ENCODE results near the gene ZNF274.

ZNF274 gene

DNA sequence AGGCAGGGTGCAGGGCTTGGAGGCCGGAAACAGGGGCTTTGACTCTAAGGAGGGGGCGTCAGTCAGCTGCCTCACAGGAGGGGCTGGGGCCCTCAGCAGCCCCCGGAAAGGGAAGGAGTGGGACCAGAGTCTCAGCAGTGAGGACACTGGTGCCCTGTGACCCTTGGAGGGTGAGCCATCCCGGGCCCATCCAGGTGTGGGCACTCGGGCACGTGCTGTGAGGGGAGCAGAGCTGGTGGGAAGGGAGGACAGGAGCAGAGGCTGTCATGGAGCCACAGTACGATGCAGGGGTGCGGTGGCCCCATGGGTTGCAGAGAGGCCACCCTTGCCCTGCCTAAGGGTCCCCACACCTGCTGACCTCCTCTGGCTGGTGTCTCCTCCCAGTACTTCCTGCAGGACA, 26.7 kb downstream of the ZNF274 start:
- H3K4me1 ChIP-seq (ENCODE audit: control insufficient read depth in 1 of 2, insufficient read depth in 2 of 2, low read length in 2 of 2): no peaks in the 10 kb centered on the region
- no peak overlapping the region for H3K9ac ChIP-seq (ENCODE audit: low read depth in 1 of 2, low read length in 2 of 2)
- no peaks in the 10 kb centered on the region for H3K27me3 ChIP-seq (ENCODE audit: control insufficient read depth in 1 of 2, insufficient read depth in 2 of 2, low read length in 2 of 2)
- H3K4me3 ChIP-seq (ENCODE audit: low read depth in 1 of 2, low read length in 2 of 2): peak overlapping the region in 1 of 2 donors; percentile 51
- H3K36me3 ChIP-seq (ENCODE audit: control insufficient read depth in 1 of 2, insufficient read depth in 2 of 2, low read length in 2 of 2): peaks cover 74 to 91% of the 10 kb centered on the region in 2 donors
- peaks cover 96 to 99% of the 10 kb centered on the region in 2 donors for H3K9me3 ChIP-seq (ENCODE audit: control insufficient read depth in 1 of 2, low read length in 2 of 2)
- no peak overlapping the region for H3K27ac ChIP-seq (ENCODE audit: low read depth, low read length)

DNA sequence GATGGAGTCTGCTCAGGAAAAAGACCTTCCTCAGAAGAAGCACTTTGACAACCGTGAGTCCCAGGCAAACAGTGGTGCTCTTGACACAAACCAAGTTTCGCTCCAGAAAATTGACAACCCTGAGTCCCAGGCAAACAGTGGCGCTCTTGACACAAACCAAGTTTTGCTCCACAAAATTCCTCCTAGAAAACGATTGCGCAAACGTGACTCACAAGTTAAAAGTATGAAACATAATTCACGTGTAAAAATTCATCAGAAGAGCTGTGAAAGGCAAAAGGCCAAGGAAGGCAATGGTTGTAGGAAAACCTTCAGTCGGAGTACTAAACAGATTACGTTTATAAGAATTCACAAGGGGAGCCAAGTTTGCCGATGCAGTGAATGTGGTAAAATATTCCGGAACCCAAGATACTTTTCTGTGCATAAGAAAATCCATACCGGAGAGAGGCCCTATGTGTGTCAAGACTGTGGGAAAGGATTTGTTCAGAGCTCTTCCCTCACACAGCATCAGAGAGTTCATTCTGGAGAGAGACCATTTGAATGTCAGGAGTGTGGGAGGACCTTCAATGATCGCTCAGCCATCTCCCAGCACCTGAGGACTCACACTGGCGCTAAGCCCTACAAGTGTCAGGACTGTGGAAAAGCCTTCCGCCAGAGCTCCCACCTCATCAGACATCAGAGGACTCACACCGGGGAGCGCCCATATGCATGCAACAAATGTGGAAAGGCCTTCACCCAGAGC, 29.6 kb downstream of the ZNF274 start:
- Histone ChIP-seq H3K9me3 (ENCODE audit: control insufficient read depth in 1 of 2, low read length in 2 of 2) (peaks cover 94 to 99% of the 10 kb centered on the region in 2 donors), H3K36me3 (ENCODE audit: control insufficient read depth in 1 of 2, insufficient read depth in 2 of 2, low read length in 2 of 2) (peaks cover 55 to 62% of the 10 kb centered on the region in 2 donors), H3K4me3 (ENCODE audit: low read depth in 1 of 2, low read length in 2 of 2) (peak overlapping the region; percentile 38 to 52), H3K27me3 (ENCODE audit: control insufficient read depth in 1 of 2, insufficient read depth in 2 of 2, low read length in 2 of 2) (no peaks in the 10 kb centered on the region), H3K4me1 (ENCODE audit: control insufficient read depth in 1 of 2, insufficient read depth in 2 of 2, low read length in 2 of 2) (no peaks in the 10 kb centered on the region), H3K27ac (ENCODE audit: low read depth, low read length) (no peak overlapping the region), H3K9ac (ENCODE audit: low read depth in 1 of 2, low read length in 2 of 2) (no peak overlapping the region)

DNA sequence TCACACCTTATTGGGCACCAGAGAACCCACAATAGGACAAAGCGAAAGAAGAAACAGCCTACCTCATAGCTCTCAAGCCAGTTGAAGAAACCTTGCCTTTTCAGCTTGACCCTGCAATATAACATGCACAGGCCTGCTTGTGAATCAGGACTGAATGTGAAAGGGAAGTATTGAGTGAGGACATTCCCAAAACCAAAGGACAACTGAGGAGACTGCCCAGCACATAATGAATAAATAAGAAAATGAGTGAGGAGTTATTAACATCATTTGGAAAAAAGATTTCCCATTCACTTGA, 30.2 kb downstream of the ZNF274 start:
- Histone ChIP-seq H3K4me1 (ENCODE audit: control insufficient read depth in 1 of 2, insufficient read depth in 2 of 2, low read length in 2 of 2) (no peaks in the 10 kb centered on the region), H3K9ac (ENCODE audit: low read depth in 1 of 2, low read length in 2 of 2) (no peak overlapping the region), H3K27me3 (ENCODE audit: control insufficient read depth in 1 of 2, insufficient read depth in 2 of 2, low read length in 2 of 2) (no peaks in the 10 kb centered on the region), H3K4me3 (ENCODE audit: low read depth in 1 of 2, low read length in 2 of 2) (peak overlapping the region in 1 of 2 donors; percentile 52), H3K9me3 (ENCODE audit: control insufficient read depth in 1 of 2, low read length in 2 of 2) (peaks cover 92 to 97% of the 10 kb centered on the region in 2 donors), H3K36me3 (ENCODE audit: control insufficient read depth in 1 of 2, insufficient read depth in 2 of 2, low read length in 2 of 2) (peaks cover 50 to 57% of the 10 kb centered on the region in 2 donors), H3K27ac (ENCODE audit: low read depth, low read length) (no peak overlapping the region)

DNA sequence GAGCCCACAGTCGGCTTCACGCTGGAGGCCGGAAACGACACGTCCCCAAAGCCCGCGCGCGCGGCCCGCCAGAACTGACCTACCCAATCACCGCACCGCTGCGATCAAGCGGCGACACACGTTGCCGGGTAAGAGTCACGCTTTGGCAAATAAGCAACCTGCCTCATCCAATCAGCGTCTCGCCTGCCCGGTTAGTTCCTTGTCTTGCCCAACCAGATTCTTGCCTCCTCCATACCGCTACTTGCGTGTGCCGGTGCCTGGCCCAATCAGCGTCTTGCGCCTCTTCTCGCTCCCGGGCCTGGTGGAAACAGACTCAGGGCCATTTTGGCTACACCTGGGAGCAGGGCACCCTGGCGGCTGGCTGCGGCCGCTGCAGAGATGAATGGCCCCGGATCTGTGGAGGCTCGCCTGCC, 34.2 kb downstream of the ZNF274 start:
- no peak overlapping the region for H3K27ac ChIP-seq (ENCODE audit: low read depth, low read length)
- no peak overlapping the region for H3K9ac ChIP-seq (ENCODE audit: low read depth in 1 of 2, low read length in 2 of 2)
- H3K4me1 ChIP-seq (ENCODE audit: control insufficient read depth in 1 of 2, insufficient read depth in 2 of 2, low read length in 2 of 2): no peaks in the 10 kb centered on the region
- H3K4me3 ChIP-seq (ENCODE audit: low read depth in 1 of 2, low read length in 2 of 2): no peak overlapping the region
- peaks cover 11 to 18% of the 10 kb centered on the region in 2 donors for H3K36me3 ChIP-seq (ENCODE audit: control insufficient read depth in 1 of 2, insufficient read depth in 2 of 2, low read length in 2 of 2)
- H3K9me3 ChIP-seq (ENCODE audit: control insufficient read depth in 1 of 2, low read length in 2 of 2): peaks cover 62 to 67% of the 10 kb centered on the region in 2 donors
- no peaks in the 10 kb centered on the region for H3K27me3 ChIP-seq (ENCODE audit: control insufficient read depth in 1 of 2, insufficient read depth in 2 of 2, low read length in 2 of 2)

DNA sequence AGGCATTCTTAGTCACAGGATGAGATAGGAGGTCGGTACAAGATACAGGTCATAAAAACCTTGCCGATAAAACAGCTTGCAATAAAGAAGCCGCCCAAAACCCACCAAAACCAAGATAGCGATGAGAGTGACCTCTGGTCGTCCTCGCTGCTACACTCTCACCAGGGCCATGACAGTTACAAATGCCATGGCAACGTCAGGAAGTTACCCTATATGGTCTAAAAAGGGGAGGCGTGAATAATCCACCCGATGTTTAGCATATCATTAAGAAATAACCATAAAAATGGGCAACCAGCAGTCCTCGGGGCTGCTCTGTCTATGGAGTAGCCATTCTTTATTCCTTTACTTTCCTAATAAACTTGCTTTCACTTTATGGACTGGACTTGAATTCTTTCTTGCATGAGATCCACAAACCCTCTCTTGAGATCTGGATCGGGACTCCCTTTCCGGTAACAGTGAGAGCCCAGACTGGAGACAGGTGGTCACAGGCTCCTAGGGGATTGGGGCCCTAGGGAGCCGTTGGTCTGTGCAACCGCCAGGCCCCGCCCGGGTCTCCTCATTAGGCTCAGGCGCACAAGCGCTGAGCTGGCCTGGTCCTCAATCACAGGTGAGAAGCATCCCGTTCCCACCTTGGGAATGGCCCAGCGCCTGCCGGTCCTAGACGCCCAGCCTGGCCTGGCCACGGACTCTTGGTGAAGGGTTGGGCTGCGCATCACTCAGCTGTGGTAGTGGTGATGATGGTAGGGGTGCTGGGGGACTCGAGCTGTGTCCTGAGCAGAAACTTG, 34.9 kb downstream of the ZNF274 start:
- H3K27me3 ChIP-seq (ENCODE audit: control insufficient read depth in 1 of 2, insufficient read depth in 2 of 2, low read length in 2 of 2): no peaks in the 10 kb centered on the region
- no peak overlapping the region for H3K4me3 ChIP-seq (ENCODE audit: low read depth in 1 of 2, low read length in 2 of 2)
- no peak overlapping the region for H3K9ac ChIP-seq (ENCODE audit: low read depth in 1 of 2, low read length in 2 of 2)
- peaks cover 3 to 10% of the 10 kb centered on the region in 2 donors for H3K36me3 ChIP-seq (ENCODE audit: control insufficient read depth in 1 of 2, insufficient read depth in 2 of 2, low read length in 2 of 2)
- H3K9me3 ChIP-seq (ENCODE audit: control insufficient read depth in 1 of 2, low read length in 2 of 2): peaks cover 55 to 60% of the 10 kb centered on the region in 2 donors
- no peaks in the 10 kb centered on the region for H3K4me1 ChIP-seq (ENCODE audit: control insufficient read depth in 1 of 2, insufficient read depth in 2 of 2, low read length in 2 of 2)
- H3K27ac ChIP-seq (ENCODE audit: low read depth, low read length): no peak overlapping the region

DNA sequence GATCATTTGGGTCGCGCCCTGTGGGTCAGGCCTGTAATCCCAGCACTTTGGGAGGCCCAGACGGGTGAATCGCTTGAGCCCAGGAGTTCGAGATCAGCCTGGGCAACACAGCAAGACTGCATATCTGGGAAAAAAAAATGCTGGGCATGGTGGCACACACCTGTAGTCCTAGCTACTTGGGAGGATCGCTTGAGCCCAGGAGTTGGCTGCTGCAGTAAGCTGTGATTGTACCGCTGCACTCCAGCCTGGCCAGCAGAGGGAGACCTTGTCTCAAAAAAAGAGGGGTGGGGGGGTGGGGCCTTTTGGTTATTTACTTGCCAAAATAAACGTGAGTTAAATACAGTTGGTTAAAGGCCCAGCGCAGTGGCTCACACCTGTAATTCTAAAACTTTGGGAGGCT, 36.0 kb downstream of the ZNF274 start:
- H3K9ac ChIP-seq (ENCODE audit: low read depth in 1 of 2, low read length in 2 of 2): no peak overlapping the region
- no peaks in the 10 kb centered on the region for H3K36me3 ChIP-seq (ENCODE audit: control insufficient read depth in 1 of 2, insufficient read depth in 2 of 2, low read length in 2 of 2)
- H3K4me3 ChIP-seq (ENCODE audit: low read depth in 1 of 2, low read length in 2 of 2): no peak overlapping the region
- H3K27ac ChIP-seq (ENCODE audit: low read depth, low read length): no peak overlapping the region
- H3K9me3 ChIP-seq (ENCODE audit: control insufficient read depth in 1 of 2, low read length in 2 of 2): peaks cover 44 to 49% of the 10 kb centered on the region in 2 donors
- H3K4me1 ChIP-seq (ENCODE audit: control insufficient read depth in 1 of 2, insufficient read depth in 2 of 2, low read length in 2 of 2): no peaks in the 10 kb centered on the region
- no peaks in the 10 kb centered on the region for H3K27me3 ChIP-seq (ENCODE audit: control insufficient read depth in 1 of 2, insufficient read depth in 2 of 2, low read length in 2 of 2)

DNA sequence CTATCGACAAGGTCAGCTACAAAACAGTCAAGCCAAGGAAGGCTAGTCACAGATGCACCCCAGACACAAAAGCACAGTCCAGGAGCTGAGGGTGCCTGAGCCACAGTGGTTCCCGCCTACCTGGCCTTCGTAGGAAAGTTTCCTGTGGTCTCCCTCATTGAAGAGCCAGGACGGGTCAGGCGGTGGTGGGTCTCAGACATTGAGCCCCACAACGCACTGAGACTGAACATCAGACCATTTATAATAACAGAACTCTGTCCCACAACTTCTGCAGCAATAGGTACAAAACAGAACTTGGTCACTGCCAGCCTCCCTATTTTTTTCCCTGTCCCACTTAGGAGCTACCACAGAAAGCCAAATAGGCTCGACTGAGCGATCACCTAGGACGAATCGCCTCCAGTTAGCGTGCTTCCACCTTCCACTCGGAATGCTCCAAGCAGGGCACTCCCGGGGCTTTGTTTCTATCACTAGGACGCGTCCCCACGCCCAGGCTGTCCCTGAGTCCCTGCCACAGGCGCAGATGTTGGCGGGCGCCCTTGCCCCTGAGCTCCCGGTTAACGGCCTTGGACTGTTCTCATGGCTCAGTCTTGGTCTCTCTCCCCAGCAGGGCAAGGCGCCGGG, 45.2 kb downstream of the ZNF274 start:
- Histone ChIP-seq H3K9me3 (ENCODE audit: control insufficient read depth in 1 of 2, low read length in 2 of 2) (peaks cover 28 to 32% of the 10 kb centered on the region in 2 donors), H3K27me3 (ENCODE audit: control insufficient read depth in 1 of 2, insufficient read depth in 2 of 2, low read length in 2 of 2) (no peaks in the 10 kb centered on the region), H3K4me1 (ENCODE audit: control insufficient read depth in 1 of 2, insufficient read depth in 2 of 2, low read length in 2 of 2) (peaks cover 10 to 14% of the 10 kb centered on the region in 2 donors), H3K4me3 (ENCODE audit: low read depth in 1 of 2, low read length in 2 of 2) (peak overlapping the region; percentile 83), H3K9ac (ENCODE audit: low read depth in 1 of 2, low read length in 2 of 2) (peak overlapping the region; percentile 55 to 58), H3K27ac (ENCODE audit: low read depth, low read length) (peak overlapping the region; percentile 50), H3K36me3 (ENCODE audit: control insufficient read depth in 1 of 2, insufficient read depth in 2 of 2, low read length in 2 of 2) (peaks cover 15 to 32% of the 10 kb centered on the region in 2 donors)

DNA sequence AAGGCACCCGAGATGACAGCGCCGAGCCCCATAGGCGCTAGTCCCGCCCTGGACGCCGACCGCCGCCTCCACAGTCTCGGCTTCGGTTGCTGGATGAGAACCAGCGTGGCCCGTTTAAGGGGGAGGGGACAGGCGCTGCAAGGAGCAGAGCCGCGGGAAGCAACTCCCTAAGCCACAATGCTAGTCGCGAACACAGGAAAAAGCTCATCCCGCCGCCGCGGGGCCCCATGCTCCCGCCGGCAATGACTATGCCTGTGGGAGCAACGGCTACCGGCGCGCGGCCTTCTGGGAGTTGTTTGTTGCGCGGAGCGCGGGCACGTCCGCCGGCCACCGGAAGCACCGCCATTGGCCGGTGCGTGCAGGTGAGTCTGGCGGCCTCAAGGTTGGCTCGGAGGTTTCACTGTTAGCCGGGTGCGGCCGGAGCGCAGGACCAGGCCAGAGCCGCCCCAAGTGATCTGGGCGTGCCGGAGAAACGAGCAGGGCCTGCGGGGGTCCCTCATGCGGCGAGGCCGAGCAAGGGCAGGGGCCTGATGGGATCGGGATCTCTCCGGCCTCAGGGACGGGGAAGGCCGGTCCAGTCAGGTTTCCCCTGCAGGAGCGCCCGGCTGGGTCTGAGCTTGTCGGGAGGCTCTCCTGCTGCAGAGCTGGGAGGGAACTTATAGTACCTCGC, 45.9 kb downstream of the ZNF274 start, which contains the start of gene ZNF544:
Gene ZNF544 (plus strand): TSS at position 330 of the 670 bp plus-strand sequence. CDS start 15,110 bp downstream, outside the sequence.
- Histone ChIP-seq H3K9me3 (ENCODE audit: control insufficient read depth in 1 of 2, low read length in 2 of 2) (peaks cover 30 to 35% of the 10 kb centered on the region in 2 donors), H3K27me3 (ENCODE audit: control insufficient read depth in 1 of 2, insufficient read depth in 2 of 2, low read length in 2 of 2) (no peaks in the 10 kb centered on the region), H3K9ac (ENCODE audit: low read depth in 1 of 2, low read length in 2 of 2) (peak within 1 kb of the TSS; percentile 55 to 58), H3K4me1 (ENCODE audit: control insufficient read depth in 1 of 2, insufficient read depth in 2 of 2, low read length in 2 of 2) (peaks cover 10 to 14% of the 10 kb centered on the region in 2 donors), H3K36me3 (ENCODE audit: control insufficient read depth in 1 of 2, insufficient read depth in 2 of 2, low read length in 2 of 2) (peaks cover 18 to 38% of the 10 kb centered on the region in 2 donors), H3K4me3 (ENCODE audit: low read depth in 1 of 2, low read length in 2 of 2) (peak within 1 kb of the TSS; percentile 83), H3K27ac (ENCODE audit: low read depth, low read length) (peak within 1 kb of the TSS; percentile 50)

DNA sequence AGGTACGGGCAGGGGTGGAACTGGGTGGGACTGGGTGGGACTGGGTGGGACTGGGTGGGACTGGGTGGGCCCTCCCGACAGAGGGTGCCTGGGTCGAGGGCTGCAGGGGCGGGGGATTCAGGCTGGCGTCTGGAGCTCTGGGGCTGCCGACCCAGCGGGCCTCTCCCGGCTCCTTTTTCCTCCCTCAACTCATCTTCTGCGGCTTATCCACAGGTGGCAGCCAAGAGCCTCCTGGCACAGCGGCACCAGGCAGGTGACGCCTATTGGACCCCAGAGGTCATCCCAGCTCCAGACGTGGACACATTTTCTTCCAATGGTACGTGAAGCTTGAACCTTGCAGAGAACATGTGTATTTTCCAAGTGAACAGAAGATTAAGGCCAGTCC, 46.4 kb downstream of the ZNF274 start:
- Histone ChIP-seq H3K4me1 (ENCODE audit: control insufficient read depth in 1 of 2, insufficient read depth in 2 of 2, low read length in 2 of 2) (peaks cover 10 to 14% of the 10 kb centered on the region in 2 donors), H3K9me3 (ENCODE audit: control insufficient read depth in 1 of 2, low read length in 2 of 2) (peaks cover 35 to 38% of the 10 kb centered on the region in 2 donors), H3K36me3 (ENCODE audit: control insufficient read depth in 1 of 2, insufficient read depth in 2 of 2, low read length in 2 of 2) (peaks cover 20 to 44% of the 10 kb centered on the region in 2 donors), H3K9ac (ENCODE audit: low read depth in 1 of 2, low read length in 2 of 2) (peak overlapping the region in 1 of 2 donors; percentile 58), H3K4me3 (ENCODE audit: low read depth in 1 of 2, low read length in 2 of 2) (peak overlapping the region; percentile 83), H3K27me3 (ENCODE audit: control insufficient read depth in 1 of 2, insufficient read depth in 2 of 2, low read length in 2 of 2) (no peaks in the 10 kb centered on the region), H3K27ac (ENCODE audit: low read depth, low read length) (no peak overlapping the region)
